Psoas muscle (tissue), 8 donors: Measurements from ENCODE around the gene SKA1. TPM values are rescaled to one million over a fixed set of nuclear protein-coding genes. Genes with fewer than 3 reads are reported as not detected.
"Not testable (repeated sequence)": the region's sequence is repeated elsewhere in the genome, so short reads cannot be mapped to it uniquely, and the experiment has no call there.

Experiments used
- ATAC-seq, 4 donors: fragments of 200-7000 bp; cut with Tn5 transposase; one replicate each; pipeline ENCODE4 v1.9.1; 2020; ENCODE audit warnings: moderate library complexity in 3 of 4, mild to moderate bottlenecking in 2 of 4
- DNase-seq, 2 donors: peaks; one replicate each; pipeline ENCODE4 v3.0.0-alpha.2; 2020
- H3K27ac ChIP-seq: fragments of 200-600 bp; one replicate; pipeline ENCODE4 v1.8.0; 2022
- H3K27me3 ChIP-seq, 3 donors: fragments of 200-600 bp in 1 of 3; one replicate each; pipeline versions ENCODE4 v1.6.1 to v1.8.0; 2013 to 2022; ENCODE audit warnings: low read length in 2 of 3, mild to moderate bottlenecking in 2 of 3, moderate library complexity in 1 of 3; ENCODE audit not compliant: insufficient read depth in 3 of 3
- H3K36me3 ChIP-seq, 2 donors: fragments of 200-600 bp in 1 of 2; one replicate each; pipeline versions ENCODE4 v1.6.1 to v1.8.0; 2013 to 2022; ENCODE audit warnings: low read depth in 1 of 2, mild to moderate bottlenecking in 1 of 2, moderate library complexity in 1 of 2; ENCODE audit not compliant: insufficient read depth in 1 of 2
- H3K4me1 ChIP-seq: fragments of 200-600 bp; one replicate; pipeline ENCODE4 v1.8.0; 2022
- H3K4me3 ChIP-seq: fragments of 200-600 bp; one replicate; pipeline ENCODE4 v1.8.0; 2022; ENCODE audit warnings: mild to moderate bottlenecking
- H3K9me3 ChIP-seq: fragments of 200-600 bp; one replicate; pipeline ENCODE4 v1.8.0; 2022
- CTCF ChIP-seq: fragments of 200-600 bp; IDR thresholded peaks from one replicate; pipeline ENCODE4 v1.8.0; 2022; ENCODE audit warnings: antibody characterized with exemption
- WGBS, 3 donors: extraction: QIAGEN DNeasy Blood & Tissue Kit; methylation state at CpG; one replicate each; pipeline versions ENCODE4 v1.1.6 to v1.1.7; 2013; 5-methylcytosine and 5-hydroxymethylcytosine counted together
- intact Hi-C, 2 donors: fragments of 100-400 bp; cut with DNase I; formaldehyde crosslinking; loops; one replicate each; pipeline versions ENCODE4 v1.11.0 to v1.14.2; 2022
- polyA plus RNA-seq, 3 donors: library from polyadenylated mRNA; stranded (reverse); fragments of 200-250 nt; gene quantifications; one replicate each; pipeline ENCODE4 v1.2.3, GENCODE V29; 2013
- total RNA-seq, 4 donors: library from RNA; stranded (reverse); fragmentation: NEBNext Ultra II Directional in 2 of 4; extraction: Animal tissue kit (Norgen Biotek cat#: 25700) in 2 of 4; gene quantifications; one replicate each; pipeline versions ENCODE4 v1.2.1 to v1.2.4, GENCODE V29; 2021 to 2023
- donor health status: healthy with polysubstance abuse.
- donor health status: DM: no; HTN: no; CAD: no; lungs with moderate emphysema.
- donor health status: Bipolar disorder and iron deficiency.
- donor health status: healthy.
- donor health status: DM: yes; HTN: yes; CAD: no.
- donor health status: DM: no; HTN: no; CAD: no.
- donor health status: DM: no; HTN: no; CAD: no.
- donor health status: DM: yes; HTN: yes; CAD: no.

SKA1 gene
- total and polyA plus RNA-seq, 7 donors = 0.10 to 0.19 (median 0.11) TPM; not detected in 4

- intact Hi-C loops = no loop called here
- Histone ChIP-seq H3K27ac (no peak overlapping the region), H3K36me3 (no peaks in the 10 kb centered on the region), H3K4me3 (no peak overlapping the region), H3K27me3 (peaks cover 0 to 52% (median 3%) of the 10 kb centered on the region in 3 donors), H3K9me3 (no peaks in the 10 kb centered on the region), H3K4me1 (no peaks in the 10 kb centered on the region)
- no peak for TF ChIP-seq CTCF
- no peak for DNase-seq
- ATAC-seq = no peak
- WGBS, 3 donors = 40 to 52% (median 49%) methylated on average over 17 of the region's 17 CpGs
Observed at GRCh38 chr18:50405582-50406271, 30.9 kb downstream of the SKA1 start.

- Histone ChIP-seq H3K27me3 (peaks cover 0 to 19% (median 0%) of the 10 kb centered on the region in 3 donors), H3K4me1 (no peaks in the 10 kb centered on the region), H3K4me3 (no peak overlapping the region), H3K27ac (no peak overlapping the region), H3K9me3 (no peaks in the 10 kb centered on the region), H3K36me3 (no peaks in the 10 kb centered on the region)
- 54 to 56% (median 55%) methylated on average over 5 of the region's 5 CpGs for WGBS, 3 donors
- no peak for ATAC-seq
- TF ChIP-seq CTCF = no peak
- DNase-seq = no peak
- intact Hi-C loops = no loop called here
Observed at GRCh38 chr18:50409236-50409635, 34.4 kb downstream of the SKA1 start.

GRCh38 chr18:50410008-50410407 lies 35.2 kb downstream of the SKA1 start:
- Histone ChIP-seq H3K4me3 (no peak overlapping the region), H3K36me3 (no peaks in the 10 kb centered on the region), H3K4me1 (no peaks in the 10 kb centered on the region), H3K9me3 (no peaks in the 10 kb centered on the region), H3K27me3 (peaks cover 0 to 17% (median 0%) of the 10 kb centered on the region in 3 donors), H3K27ac (no peak overlapping the region)
- TF ChIP-seq CTCF = no peak
- DNase-seq (no peak), ATAC-seq (no peak)
- WGBS, 3 donors = 60 to 62% (median 61%) methylated on average over 4 of the region's 4 CpGs
- intact Hi-C loops = no loop called here

- Histone ChIP-seq H3K4me3 (no peak overlapping the region), H3K4me1 (no peaks in the 10 kb centered on the region), H3K36me3 (no peaks in the 10 kb centered on the region), H3K9me3 (no peaks in the 10 kb centered on the region), H3K27ac (no peak overlapping the region), H3K27me3 (peaks cover 0 to 15% (median 0%) of the 10 kb centered on the region in 3 donors)
- no peak for TF ChIP-seq CTCF
- 42 to 63% (median 46%) methylated on average over 1 of the region's 1 CpG for WGBS, 3 donors
- intact Hi-C loops = no loop called here
- peak in 1 of 4 donors; percentile 36 for ATAC-seq
- no peak for DNase-seq
Observed at GRCh38 chr18:50410894-50411293, 36.0 kb downstream of the SKA1 start.

- ATAC-seq, H3K9me3 ChIP-seq: not testable (repeated sequence)
- WGBS, 3 donors = 74 to 87% (median 79%) methylated on average over 2 to 3 of the region's 3 CpGs
Observed at GRCh38 chr18:50416832-50417231, 42.0 kb downstream of the SKA1 start.

GRCh38 chr18:50417705-50418104 lies 42.9 kb downstream of the SKA1 start:
- 93 to 97% (median 97%) methylated on average over 20 to 21 of the region's 21 CpGs for WGBS, 3 donors

More at GRCh38 chr18:50416832-50417231, 42.0 kb downstream of the SKA1 start:
- DNase-seq, H3K36me3 ChIP-seq, H3K4me1 ChIP-seq, intact Hi-C loops, H3K4me3 ChIP-seq, H3K27ac ChIP-seq, H3K27me3 ChIP-seq: not testable (repeated sequence)

More at GRCh38 chr18:50417705-50418104, 42.9 kb downstream of the SKA1 start:
- H3K36me3 ChIP-seq, ATAC-seq, DNase-seq, H3K27ac ChIP-seq, H3K4me3 ChIP-seq, H3K27me3 ChIP-seq, H3K9me3 ChIP-seq, H3K4me1 ChIP-seq, intact Hi-C loops: not testable (repeated sequence)
